Sigmoid colon (tissue), 4 donors: ENCODE data around the gene GSTO1.

ENCODE experiments used
- POLR2A ChIP-seq, 2 donors: fragments of 450-650 bp; IDR thresholded peaks; one replicate each; pipeline ENCODE4 v1.6.1; 2016; ENCODE audit warnings: antibody characterized with exemption in 2 of 2, mild to moderate bottlenecking in 2 of 2, moderate library complexity in 2 of 2
- POLR2AphosphoS5 ChIP-seq, 4 donors: sonication (generic); formaldehyde crosslinking; IDR thresholded peaks; one replicate each; pipeline ENCODE4 v1.6.1; 2017; ENCODE audit warnings: antibody characterized with exemption in 4 of 4
- TF ChIP-seq, protein P1 (sequence below), 4 experiments: fragments of 450-650 bp in 3 of 4; fragments of 200-600 bp in 1 of 4; IDR thresholded peaks; one replicate each; pipeline ENCODE4 v1.5.1; 2016 to 2019; ENCODE audit warnings: antibody characterized with exemption in 4 of 4, mild to moderate bottlenecking in 3 of 4, moderate library complexity in 2 of 4

DNA sequence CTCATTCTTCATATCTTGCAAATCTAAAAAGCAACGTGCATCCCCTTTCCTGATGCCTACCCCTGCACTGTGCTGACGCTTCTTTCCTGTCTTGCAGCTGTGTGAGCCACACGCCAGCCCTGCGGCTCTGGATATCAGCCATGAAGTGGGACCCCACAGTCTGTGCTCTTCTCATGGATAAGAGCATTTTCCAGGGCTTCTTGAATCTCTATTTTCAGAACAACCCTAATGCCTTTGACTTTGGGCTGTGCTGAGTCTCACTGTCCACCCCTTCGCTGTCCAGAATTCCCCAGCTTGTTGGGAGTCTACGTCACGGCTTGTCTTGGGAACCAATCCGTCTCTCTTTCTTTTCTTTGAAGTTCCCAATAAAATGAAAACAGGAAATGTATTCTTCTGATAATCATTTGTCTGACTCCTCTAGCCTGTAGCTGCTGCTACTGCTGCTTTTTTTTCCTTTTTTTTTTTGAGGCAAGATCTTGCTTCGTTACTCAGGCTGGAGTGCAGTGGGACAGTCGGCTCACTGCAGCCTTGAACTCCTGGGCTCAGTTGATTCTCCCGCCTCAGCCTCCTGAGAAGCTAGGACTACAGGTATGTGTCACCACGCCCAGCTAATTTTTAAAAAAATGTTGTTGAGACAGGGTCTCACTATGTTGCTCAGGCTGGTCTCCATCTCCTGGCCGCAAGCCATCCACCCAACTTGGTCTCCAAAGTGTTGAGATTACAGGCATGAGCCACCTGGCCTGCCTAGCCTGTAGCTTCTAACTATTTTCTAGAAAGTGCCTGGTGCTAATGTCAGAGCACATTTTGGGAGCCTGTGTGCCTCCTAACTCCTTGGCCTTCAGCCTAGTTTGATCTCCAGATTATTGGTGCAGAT, 44.6 kb downstream of the GSTO1 start:
- TF ChIP-seq, protein P1, sequence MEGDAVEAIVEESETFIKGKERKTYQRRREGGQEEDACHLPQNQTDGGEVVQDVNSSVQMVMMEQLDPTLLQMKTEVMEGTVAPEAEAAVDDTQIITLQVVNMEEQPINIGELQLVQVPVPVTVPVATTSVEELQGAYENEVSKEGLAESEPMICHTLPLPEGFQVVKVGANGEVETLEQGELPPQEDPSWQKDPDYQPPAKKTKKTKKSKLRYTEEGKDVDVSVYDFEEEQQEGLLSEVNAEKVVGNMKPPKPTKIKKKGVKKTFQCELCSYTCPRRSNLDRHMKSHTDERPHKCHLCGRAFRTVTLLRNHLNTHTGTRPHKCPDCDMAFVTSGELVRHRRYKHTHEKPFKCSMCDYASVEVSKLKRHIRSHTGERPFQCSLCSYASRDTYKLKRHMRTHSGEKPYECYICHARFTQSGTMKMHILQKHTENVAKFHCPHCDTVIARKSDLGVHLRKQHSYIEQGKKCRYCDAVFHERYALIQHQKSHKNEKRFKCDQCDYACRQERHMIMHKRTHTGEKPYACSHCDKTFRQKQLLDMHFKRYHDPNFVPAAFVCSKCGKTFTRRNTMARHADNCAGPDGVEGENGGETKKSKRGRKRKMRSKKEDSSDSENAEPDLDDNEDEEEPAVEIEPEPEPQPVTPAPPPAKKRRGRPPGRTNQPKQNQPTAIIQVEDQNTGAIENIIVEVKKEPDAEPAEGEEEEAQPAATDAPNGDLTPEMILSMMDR (IDR thresholded peaks at IDR 0.05): no peak
- TF ChIP-seq POLR2AphosphoS5 (IDR thresholded peaks at IDR 0.05) (peak in 1 of 4 donors; percentile 28), POLR2A (IDR thresholded peaks at IDR 0.05) (no peak)
